Measurements from ENCODE around the gene CYB5R2. TPM values are rescaled to one million over a fixed set of nuclear protein-coding genes. Genes with fewer than 3 reads are reported as not detected.

Gene CYB5R2
- total RNA-seq, 3 donors from 2014 or later (not counting 1 experiment from before 2014, with no cell fraction given): 0.31 to 1.2 (median 0.55) TPM

DNA sequence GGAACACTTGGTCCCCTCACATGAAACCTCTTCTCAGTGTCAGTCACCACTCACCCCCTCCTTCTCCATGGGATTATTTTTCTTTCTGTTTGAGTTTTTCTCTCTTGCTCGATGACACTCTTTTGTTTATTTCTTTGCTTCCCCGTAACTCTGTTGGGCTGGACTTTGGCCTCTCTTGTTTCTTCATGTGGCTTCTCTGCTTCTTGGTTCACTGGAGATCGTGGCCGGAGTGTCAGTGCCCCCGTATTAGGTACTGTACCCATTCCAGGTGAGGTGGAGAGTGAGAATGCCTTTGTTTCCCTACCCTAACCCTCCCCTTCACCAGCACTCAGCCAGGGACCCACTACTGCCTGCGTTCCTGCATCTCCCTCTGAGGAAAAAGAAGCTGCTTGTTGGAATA is 32.5 kb downstream of the CYB5R2 start:
- Histone ChIP-seq H3K27me3 (ENCODE audit: control insufficient read depth, insufficient read depth, low read length) (no peaks in the 10 kb centered on the region), H3K27ac (ENCODE audit: low read length) (no peak overlapping the region), H3K4me1 (ENCODE audit: control insufficient read depth, insufficient read depth, low read length) (no peaks in the 10 kb centered on the region), H3K9me3 (ENCODE audit: control insufficient read depth, insufficient read depth, low read length) (no peaks in the 10 kb centered on the region), H3K36me3 (ENCODE audit: control insufficient read depth, insufficient read depth, low read length) (peaks cover 12% of the 10 kb centered on the region), H3K4me3 (ENCODE audit: low read length) (no peak overlapping the region)
- Mint-ChIP-seq H3K27me3 (ENCODE audit: low read depth in 2 of 2) (no peaks in the 10 kb centered on the region), H3K9me3 (no peaks in the 10 kb centered on the region), H3K4me3 (no peak overlapping the region), H3K27ac (no peak overlapping the region), H3K36me3 (no peaks in the 10 kb centered on the region), H3K4me1 (no peaks in the 10 kb centered on the region)
- intact Hi-C loops (cut with micrococcal nuclease): no loop called here
- no peak for TF ChIP-seq CTCF (IDR thresholded peaks at IDR 0.05)
- no peak for ATAC-seq
- no peak for DNase-seq
- 91% methylated on average over 4 of the region's 6 CpGs for WGBS (ENCODE audit: insufficient coverage)

DNA sequence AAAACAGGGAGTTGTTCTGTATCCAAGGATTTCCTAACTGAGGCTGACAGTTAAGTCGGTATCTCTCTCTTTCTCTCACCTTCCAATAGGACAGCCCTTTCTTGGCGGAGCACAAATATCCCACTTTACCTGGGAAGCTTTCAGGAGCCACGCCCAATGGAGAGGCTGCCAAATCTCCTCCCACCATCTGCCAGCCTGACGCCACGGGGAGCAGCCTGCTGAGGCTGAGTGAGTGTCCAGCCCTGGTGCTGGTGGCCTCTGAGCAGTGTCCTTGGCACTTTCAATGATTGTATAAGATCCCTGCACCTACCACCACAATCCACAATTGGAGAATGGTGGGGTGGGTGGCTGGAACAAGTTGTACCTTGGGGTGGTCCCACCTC is 33.7 kb downstream of the CYB5R2 start:
- no peaks in the 10 kb centered on the region for H3K9me3 Mint-ChIP-seq

DNA sequence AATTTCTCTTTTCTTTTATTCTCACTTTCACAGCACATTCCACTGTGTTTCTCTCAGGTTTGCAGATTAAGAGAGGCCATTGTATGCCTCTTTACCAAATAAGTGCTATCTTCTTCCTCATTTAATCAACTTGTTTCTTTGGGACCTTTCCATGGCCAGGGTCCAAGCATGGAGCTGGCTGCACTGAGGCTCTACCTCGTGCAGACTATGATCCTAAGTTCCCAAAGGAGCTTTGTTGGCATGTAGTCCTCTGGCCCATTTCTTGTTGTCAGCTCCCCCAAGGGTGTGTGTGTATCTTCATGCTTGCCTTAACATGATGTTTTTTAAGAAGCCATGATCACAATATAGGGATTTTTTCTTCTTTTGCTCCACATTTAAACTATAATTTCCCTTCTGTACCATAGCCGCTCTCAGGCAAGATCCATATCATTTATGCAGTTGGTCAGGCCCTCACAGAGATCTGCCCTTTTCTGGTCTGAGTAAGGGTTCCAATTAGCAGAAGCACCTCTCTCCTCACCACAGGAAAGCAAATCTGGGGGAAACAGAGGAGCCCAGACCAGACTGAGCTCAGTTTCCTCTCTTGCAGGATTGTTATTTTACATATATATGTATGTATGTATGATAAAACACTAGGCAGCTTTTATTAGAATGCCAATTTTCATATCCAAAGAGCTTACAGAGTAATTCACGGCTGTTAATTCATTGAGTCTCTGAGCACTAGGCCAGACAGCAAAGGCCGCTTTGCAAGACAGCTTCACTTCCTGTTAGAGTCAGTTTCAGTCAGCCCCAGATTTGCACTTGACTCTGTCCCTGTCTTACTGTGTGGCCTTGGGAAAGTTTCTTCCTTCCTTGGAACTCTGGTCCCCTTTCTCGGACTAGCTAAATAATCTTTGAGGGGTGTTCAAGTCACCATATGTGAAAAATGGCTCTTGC is 34.3 kb downstream of the CYB5R2 start:
- no peaks in the 10 kb centered on the region for H3K27me3 Mint-ChIP-seq (ENCODE audit: low read depth in 2 of 2)
- H3K4me3 ChIP-seq (ENCODE audit: low read length): no peak overlapping the region
- TF ChIP-seq CTCF (IDR thresholded peaks at IDR 0.05): no peak
- intact Hi-C loops (cut with micrococcal nuclease): no loop called here
- H3K36me3 Mint-ChIP-seq: no peaks in the 10 kb centered on the region
- no peaks in the 10 kb centered on the region for H3K27me3 ChIP-seq (ENCODE audit: control insufficient read depth, insufficient read depth, low read length)
- H3K4me1 ChIP-seq (ENCODE audit: control insufficient read depth, insufficient read depth, low read length): no peaks in the 10 kb centered on the region
- H3K27ac ChIP-seq (ENCODE audit: low read length): no peak overlapping the region
- H3K9me3 Mint-ChIP-seq: no peaks in the 10 kb centered on the region
- 83% methylated on average over 5 of the region's 5 CpGs for WGBS (ENCODE audit: insufficient coverage)
- H3K36me3 ChIP-seq (ENCODE audit: control insufficient read depth, insufficient read depth, low read length): peaks cover 12% of the 10 kb centered on the region
- no peaks in the 10 kb centered on the region for H3K9me3 ChIP-seq (ENCODE audit: control insufficient read depth, insufficient read depth, low read length)
- H3K27ac Mint-ChIP-seq: no peak overlapping the region
- H3K4me1 Mint-ChIP-seq: no peaks in the 10 kb centered on the region
- H3K4me3 Mint-ChIP-seq: no peak overlapping the region
- ATAC-seq: no peak
- DNase-seq: no peak

More for the DNA sequence above, 33.7 kb downstream of the CYB5R2 start:
- WGBS (ENCODE audit: insufficient coverage): 92% methylated on average over 5 of the region's 5 CpGs
- H3K27ac ChIP-seq (ENCODE audit: low read length): no peak overlapping the region
- H3K4me3 ChIP-seq (ENCODE audit: low read length): no peak overlapping the region
- ATAC-seq (no peak), DNase-seq (no peak)
- no peaks in the 10 kb centered on the region for H3K27me3 ChIP-seq (ENCODE audit: control insufficient read depth, insufficient read depth, low read length)
- no peaks in the 10 kb centered on the region for H3K9me3 ChIP-seq (ENCODE audit: control insufficient read depth, insufficient read depth, low read length)
- Mint-ChIP-seq H3K36me3 (no peaks in the 10 kb centered on the region), H3K27ac (no peak overlapping the region), H3K4me3 (no peak overlapping the region), H3K27me3 (ENCODE audit: low read depth in 2 of 2) (no peaks in the 10 kb centered on the region), H3K4me1 (no peaks in the 10 kb centered on the region)
- no peak for TF ChIP-seq CTCF (IDR thresholded peaks at IDR 0.05)
- H3K36me3 ChIP-seq (ENCODE audit: control insufficient read depth, insufficient read depth, low read length): peaks cover 12% of the 10 kb centered on the region
- intact Hi-C loops (cut with micrococcal nuclease): no loop called here
- no peaks in the 10 kb centered on the region for H3K4me1 ChIP-seq (ENCODE audit: control insufficient read depth, insufficient read depth, low read length)

Measured in natural killer cell (primary cell).